Activated CD4-positive, alpha-beta memory T cell treated with anti-CD3 and anti-CD28 coated beads, Interleukin-2, amount 10 ng/mL, durations not matched to agents 7 days and 5 days (primary cell): ENCODE results near the gene VSIR. TPM values are rescaled to one million over a fixed set of nuclear protein-coding genes. Genes with fewer than 3 reads are reported as not detected.

ENCODE experiments used
- CTCF ChIA-PET: fragments of 350-600 bp; sonication (Branson Sonifier 250); formaldehyde crosslinking; loops from one replicate; lab custom pipeline; 2021; ENCODE audit warnings: antibody characterized with exemption, inconsistent platforms; lab: Charles Lee
- POLR2A ChIA-PET: fragments of 350-600 bp; sonication (Branson Sonifier 250); formaldehyde crosslinking; loops from one replicate; lab custom pipeline; 2021; ENCODE audit warnings: antibody characterized with exemption; lab: Charles Lee
- DNase-seq: peaks from one replicate; pipeline ENCODE4 v3.0.0-alpha.2; 2020
- H3K27ac Mint-ChIP-seq: one replicate; pipeline ENCODE4 v1.8.0; 2021; ENCODE audit warnings: mild to moderate bottlenecking, mixed read lengths
- H3K27me3 Mint-ChIP-seq: one replicate; pipeline ENCODE4 v1.8.0; 2021; ENCODE audit warnings: mixed read lengths
- H3K36me3 Mint-ChIP-seq: one replicate; pipeline ENCODE4 v1.8.0; 2021; ENCODE audit warnings: low read depth, mixed read lengths
- H3K4me1 Mint-ChIP-seq: one replicate; pipeline ENCODE4 v1.8.0; 2021; ENCODE audit warnings: mixed read lengths
- H3K4me3 Mint-ChIP-seq: one replicate; pipeline ENCODE4 v1.8.0; 2021; ENCODE audit warnings: mild to moderate bottlenecking, mixed read lengths
- H3K9me3 Mint-ChIP-seq: one replicate; pipeline ENCODE4 v1.8.0; 2021; ENCODE audit warnings: mixed read lengths
- total RNA-seq, 2 experiments: library from RNA; stranded (reverse); gene quantifications; one replicate each; pipeline ENCODE4 v1.2.3, GENCODE V29; 2021

The VSIR gene
- total RNA-seq, 2 experiments from 2014 or later, result 109 TPM

DNA sequence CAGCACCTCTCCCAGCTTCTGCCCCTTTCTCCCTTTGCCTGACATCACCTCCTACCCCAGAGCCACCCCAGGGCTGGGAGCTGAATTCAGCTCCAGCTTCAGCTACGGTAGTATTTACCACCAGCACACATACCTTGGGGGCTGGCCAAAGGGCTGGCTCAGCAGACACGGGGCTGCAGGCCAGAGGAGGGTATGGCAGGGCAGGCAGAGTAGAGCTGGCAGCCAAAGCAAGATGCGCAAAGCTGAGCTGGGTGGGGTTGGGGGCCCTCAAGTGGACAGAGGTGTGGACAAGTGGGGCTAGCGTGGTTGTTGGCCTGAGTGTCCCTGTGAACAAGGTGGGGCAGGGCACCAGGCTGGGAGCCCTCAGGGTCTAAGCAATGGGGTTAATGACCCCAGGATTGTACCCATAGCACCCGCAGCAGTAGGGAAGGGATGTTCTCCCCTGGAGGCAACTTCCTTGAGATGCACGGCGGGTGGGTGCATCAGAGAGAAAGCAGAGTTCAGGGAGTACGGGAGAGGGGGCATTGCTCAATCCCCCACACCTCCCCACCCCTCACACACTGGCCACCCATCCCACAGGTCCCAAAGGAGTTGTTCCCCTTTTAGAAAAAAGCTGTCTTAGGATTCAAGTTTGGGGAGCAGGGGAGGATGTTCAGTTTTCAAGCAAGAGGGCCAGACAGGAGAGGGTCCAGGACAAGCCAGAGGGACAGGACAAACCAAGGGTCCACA is 8.0 kb downstream of the VSIR start:
- CTCF ChIA-PET, result interaction anchor here (3.2 to 5.0 kb wide), 2 partner anchors 13 to 39 kb away, joined by 10 to 42 read pairs; no protein-coding TSS in a partner anchor
- no peaks in the 10 kb centered on the region for H3K9me3 Mint-ChIP-seq
- POLR2A ChIA-PET, result interaction anchor here (1.5 to 12.0 kb wide), 3 partner anchors 8 to 37 kb away, joined by 10 to 162 read pairs (median 142); no protein-coding TSS in a partner anchor
- peak overlapping the region; percentile 10 for H3K27ac Mint-ChIP-seq
- peaks cover 75% of the 10 kb centered on the region for H3K36me3 Mint-ChIP-seq
- H3K27me3 Mint-ChIP-seq, result no peaks in the 10 kb centered on the region
- H3K4me3 Mint-ChIP-seq, result no peak overlapping the region
- H3K4me1 Mint-ChIP-seq, result peaks cover 86% of the 10 kb centered on the region
- DNase-seq, result no peak

DNA sequence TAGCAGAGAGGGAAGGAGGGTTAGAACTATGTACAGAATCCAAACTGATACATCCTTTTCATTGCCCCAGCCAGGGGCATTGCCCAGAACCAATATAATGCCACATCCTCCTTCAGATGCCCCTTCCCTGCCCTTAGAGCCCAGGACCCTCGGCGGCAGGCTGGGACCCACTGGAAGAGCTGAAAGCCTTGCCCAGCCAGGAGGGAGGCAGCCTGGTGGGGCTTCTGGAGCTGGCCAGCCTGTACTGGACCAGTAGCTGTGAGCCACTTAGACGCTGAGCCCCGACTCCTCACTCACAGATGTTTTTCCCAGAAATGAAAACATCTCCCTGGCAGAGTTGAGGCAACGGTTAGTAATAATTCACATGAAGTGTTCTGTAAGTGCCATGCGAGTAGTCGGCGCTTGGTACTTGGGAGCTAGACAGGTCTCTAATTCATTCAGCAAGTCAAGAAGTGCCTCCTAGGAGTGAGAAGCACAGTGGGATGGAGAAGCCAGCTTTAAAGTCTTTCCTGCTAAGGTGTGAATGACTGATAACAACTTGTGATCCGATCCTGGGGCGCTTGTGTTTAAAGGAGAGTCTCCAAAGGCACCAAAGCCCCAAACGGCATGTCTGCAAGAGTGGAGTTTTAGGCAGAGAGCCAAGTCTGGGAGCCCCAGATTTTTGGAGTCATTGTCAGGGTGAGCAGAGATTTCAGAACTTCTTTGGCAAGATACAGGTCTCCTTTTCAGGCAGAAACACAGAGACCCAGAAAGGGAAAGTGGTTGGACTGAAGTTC is 9.8 kb downstream of the VSIR start:
- Mint-ChIP-seq H3K4me1 (peaks cover 78% of the 10 kb centered on the region), H3K4me3 (no peak overlapping the region), H3K27me3 (no peaks in the 10 kb centered on the region), H3K9me3 (no peaks in the 10 kb centered on the region), H3K27ac (no peak overlapping the region), H3K36me3 (peaks cover 71% of the 10 kb centered on the region)
- no peak for DNase-seq
- CTCF ChIA-PET, result interaction anchor here (0.8 to 3.2 kb wide), 3 partner anchors 8 to 11 kb away, joined by 3 to 11 read pairs (median 10); partner anchors contain the start of gene VSIR
- POLR2A ChIA-PET, result interaction anchor here (0.9 to 12.0 kb wide), 5 partner anchors 6 to 81 kb away, joined by 3 to 142 read pairs (median 3); no protein-coding TSS in a partner anchor

DNA sequence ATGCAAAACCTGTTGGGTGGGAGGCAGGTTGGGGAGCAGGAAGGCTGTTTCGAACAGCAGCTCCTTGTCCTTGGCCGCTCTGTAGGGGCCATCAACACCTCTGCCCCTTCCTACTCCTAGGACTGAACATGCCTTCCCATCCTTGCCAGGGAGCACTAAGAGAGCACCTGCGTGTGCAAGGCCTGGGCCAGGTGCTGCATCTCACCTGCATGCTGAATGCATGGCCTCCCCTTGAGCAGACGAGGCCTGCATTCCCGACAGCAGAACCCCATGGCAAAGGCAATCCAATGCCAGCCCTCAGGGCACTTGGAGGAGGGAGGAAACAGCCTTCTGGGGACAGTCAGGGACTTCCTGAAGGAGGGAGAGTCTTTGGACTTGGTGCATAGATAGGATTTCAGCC is 11.0 kb downstream of the VSIR start:
- Mint-ChIP-seq H3K27me3 (no peaks in the 10 kb centered on the region), H3K9me3 (no peaks in the 10 kb centered on the region), H3K4me1 (peaks cover 78% of the 10 kb centered on the region)

DNA sequence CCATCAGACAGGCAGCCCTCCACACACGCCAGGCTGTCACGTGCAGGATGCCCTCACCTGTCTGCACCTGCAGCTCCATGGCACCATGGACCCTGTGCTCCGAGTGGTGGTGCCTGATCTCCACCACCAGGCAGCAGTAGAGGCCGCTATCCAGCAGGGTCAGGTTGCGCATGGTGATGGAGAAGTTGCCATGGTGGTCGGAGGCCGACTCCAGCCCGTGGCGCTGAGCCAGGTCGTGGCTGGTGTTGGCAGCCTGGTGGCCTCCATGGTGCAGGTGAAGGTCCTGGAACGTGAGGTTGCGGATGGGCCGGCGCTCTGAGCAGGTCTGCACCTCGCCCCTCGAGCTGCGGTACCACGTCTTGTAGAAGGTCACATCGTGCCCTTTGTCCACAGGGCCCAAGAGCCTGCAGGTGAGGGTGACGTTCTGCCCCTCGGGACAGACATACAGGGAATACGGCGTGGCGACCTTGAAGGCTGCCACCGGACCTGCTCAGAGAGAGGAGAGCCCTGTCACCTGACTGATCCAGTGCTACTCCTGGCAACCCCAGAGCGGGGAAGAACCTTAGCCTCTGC is 11.7 kb downstream of the VSIR start:
- H3K27me3 Mint-ChIP-seq, result no peaks in the 10 kb centered on the region
- no peaks in the 10 kb centered on the region for H3K9me3 Mint-ChIP-seq
- H3K4me1 Mint-ChIP-seq, result peaks cover 78% of the 10 kb centered on the region
- CTCF ChIA-PET, result interaction anchor here (3.2 kb wide), 1 partner anchor 9 kb away, joined by 10 read pairs; no protein-coding TSS in a partner anchor
- H3K27ac Mint-ChIP-seq, result peak overlapping the region; percentile 50
- no peak for DNase-seq
- H3K36me3 Mint-ChIP-seq, result peaks cover 73% of the 10 kb centered on the region
- H3K4me3 Mint-ChIP-seq, result no peak overlapping the region
- POLR2A ChIA-PET, result interaction anchor here (1.2 kb wide), 1 partner anchor 12 kb away, joined by 3 read pairs; the partner anchor contains the start of gene VSIR

More for the DNA sequence above, 11.0 kb downstream of the VSIR start:
- Mint-ChIP-seq H3K36me3 (peaks cover 74% of the 10 kb centered on the region), H3K4me3 (no peak overlapping the region), H3K27ac (no peak overlapping the region)
- CTCF ChIA-PET, result interaction anchor here (0.8 to 3.2 kb wide), 3 partner anchors 9 to 11 kb away, joined by 3 to 11 read pairs (median 10); partner anchors contain the start of gene VSIR
- POLR2A ChIA-PET, result interaction anchor here (1.1 to 1.2 kb wide), 3 partner anchors 10 to 14 kb away, joined by 3 to 4 read pairs (median 3); partner anchors contain the start of gene VSIR
- no peak for DNase-seq

DNA sequence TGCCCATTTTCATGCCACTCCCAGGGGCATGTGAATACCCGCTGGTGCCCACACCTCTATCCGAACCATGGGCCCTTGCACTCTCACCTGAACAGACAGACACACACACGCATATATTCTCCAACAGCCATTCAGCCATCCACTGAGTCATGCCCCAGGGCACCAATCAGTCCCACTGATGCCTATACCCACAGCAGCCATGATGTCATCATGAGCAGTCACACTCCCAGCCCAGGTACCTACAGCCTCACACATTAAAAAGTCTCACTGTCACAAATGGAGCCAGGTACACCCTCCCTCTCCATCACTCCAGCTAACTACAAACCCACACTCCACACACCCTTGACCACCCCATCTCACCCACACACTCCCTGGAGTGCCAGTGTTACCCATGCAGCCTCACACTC is 12.2 kb downstream of the VSIR start:
- POLR2A ChIA-PET, result no interaction called here
- peak overlapping the region; percentile 50 for H3K27ac Mint-ChIP-seq
- DNase-seq, result no peak

DNA sequence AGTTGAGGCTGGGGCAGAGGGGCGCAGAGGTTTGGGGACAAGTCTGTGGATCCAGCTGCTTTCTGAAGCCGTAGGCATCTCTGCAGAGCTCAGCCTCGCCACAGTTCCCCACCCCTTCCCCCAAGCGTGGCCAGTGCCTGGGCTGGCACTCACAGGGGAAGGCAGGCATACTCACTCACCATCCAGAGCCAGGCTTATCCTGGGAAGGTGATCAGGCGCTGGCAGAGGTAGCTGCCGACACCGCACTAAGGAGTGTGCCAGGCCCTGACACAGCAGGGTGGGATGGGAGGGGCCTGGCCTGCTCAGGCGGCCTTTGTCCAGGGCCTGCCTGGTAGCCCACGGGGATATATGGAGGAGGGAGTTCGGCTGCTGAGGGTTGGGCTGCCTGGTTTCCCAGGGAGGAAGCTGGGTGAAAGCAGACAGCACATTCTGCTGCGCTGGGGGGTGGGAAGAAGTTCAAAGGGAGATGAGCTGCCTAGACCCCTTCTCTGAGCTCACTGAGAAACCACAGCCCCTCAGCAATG is 15.9 kb downstream of the VSIR start:
- peaks cover 79% of the 10 kb centered on the region for H3K36me3 Mint-ChIP-seq
- CTCF ChIA-PET, result interaction anchor here (1.7 to 6.7 kb wide), 6 partner anchors 9 to 61 kb away, joined by 6 to 42 read pairs (median 14); partner anchors contain the start of gene VSIR
- peak overlapping the region; percentile 21 for H3K4me3 Mint-ChIP-seq
- H3K27me3 Mint-ChIP-seq, result no peaks in the 10 kb centered on the region
- no peak for DNase-seq
- no peaks in the 10 kb centered on the region for H3K9me3 Mint-ChIP-seq
- peak overlapping the region; percentile 87 for H3K27ac Mint-ChIP-seq
- POLR2A ChIA-PET, result interaction anchor here (0.8 to 5.9 kb wide), 11 partner anchors 10 to 65 kb away, joined by 3 to 142 read pairs (median 12); partner anchors contain the start of gene VSIR
- H3K4me1 Mint-ChIP-seq, result peaks cover 77% of the 10 kb centered on the region

More for the DNA sequence above, 12.2 kb downstream of the VSIR start:
- H3K9me3 Mint-ChIP-seq, result no peaks in the 10 kb centered on the region
- CTCF ChIA-PET, result no interaction called here
- peaks cover 80% of the 10 kb centered on the region for H3K4me1 Mint-ChIP-seq
- no peak overlapping the region for H3K4me3 Mint-ChIP-seq
- peaks cover 73% of the 10 kb centered on the region for H3K36me3 Mint-ChIP-seq
- H3K27me3 Mint-ChIP-seq, result no peaks in the 10 kb centered on the region

DNA sequence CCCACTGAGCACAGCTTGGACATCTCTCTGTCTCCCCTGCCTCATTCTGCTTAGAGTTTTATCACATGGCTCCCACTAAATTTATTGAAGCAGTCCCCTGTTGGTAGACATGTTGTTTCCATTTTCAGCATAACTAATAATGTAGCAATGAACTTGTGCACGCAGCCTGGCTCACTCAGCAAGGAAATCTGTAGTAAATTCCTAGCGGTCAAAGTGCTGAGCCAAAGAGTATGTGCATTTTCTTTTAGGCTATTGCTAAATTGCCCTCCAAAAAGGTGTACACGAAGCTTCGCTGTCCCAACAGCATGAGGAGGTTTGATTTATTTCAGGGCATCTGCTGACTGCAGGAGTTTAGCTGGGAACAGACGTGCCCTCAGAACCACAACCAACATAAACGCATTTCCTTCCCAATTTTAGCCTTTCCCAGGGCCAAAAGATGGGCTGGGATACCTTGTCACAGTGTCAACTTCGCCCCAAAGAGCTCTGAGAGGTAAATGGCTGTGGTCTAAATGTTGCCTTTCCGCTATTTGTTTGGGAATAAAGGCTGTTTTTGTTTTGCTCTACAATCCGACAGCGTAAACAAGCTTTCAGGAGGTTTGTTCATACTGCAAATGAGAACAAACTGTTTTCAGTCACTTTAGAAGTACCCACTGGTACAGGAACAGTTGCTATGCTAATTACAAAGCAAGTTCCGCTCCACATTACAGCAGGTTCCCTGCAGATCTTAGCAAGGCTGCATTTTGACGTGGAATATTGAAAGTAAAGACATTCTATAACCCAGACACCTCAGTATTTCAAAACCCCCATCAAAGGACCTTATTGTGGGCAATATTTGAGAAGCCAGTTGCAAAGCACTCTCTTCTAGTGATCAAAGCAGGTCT is 16.8 kb downstream of the VSIR start:
- POLR2A ChIA-PET, result interaction anchor here (1.0 to 5.9 kb wide), 9 partner anchors 9 to 66 kb away, joined by 3 to 142 read pairs (median 12); partner anchors contain the start of gene VSIR
- CTCF ChIA-PET, result interaction anchor here (1.2 to 6.7 kb wide), 7 partner anchors 8 to 60 kb away, joined by 4 to 42 read pairs (median 14); partner anchors contain the start of gene VSIR
- Mint-ChIP-seq H3K9me3 (no peaks in the 10 kb centered on the region), H3K27me3 (no peaks in the 10 kb centered on the region), H3K4me3 (peak overlapping the region; percentile 21), H3K36me3 (peaks cover 81% of the 10 kb centered on the region), H3K4me1 (peaks cover 78% of the 10 kb centered on the region), H3K27ac (peak overlapping the region; percentile 87)
- DNase-seq, result no peak

DNA sequence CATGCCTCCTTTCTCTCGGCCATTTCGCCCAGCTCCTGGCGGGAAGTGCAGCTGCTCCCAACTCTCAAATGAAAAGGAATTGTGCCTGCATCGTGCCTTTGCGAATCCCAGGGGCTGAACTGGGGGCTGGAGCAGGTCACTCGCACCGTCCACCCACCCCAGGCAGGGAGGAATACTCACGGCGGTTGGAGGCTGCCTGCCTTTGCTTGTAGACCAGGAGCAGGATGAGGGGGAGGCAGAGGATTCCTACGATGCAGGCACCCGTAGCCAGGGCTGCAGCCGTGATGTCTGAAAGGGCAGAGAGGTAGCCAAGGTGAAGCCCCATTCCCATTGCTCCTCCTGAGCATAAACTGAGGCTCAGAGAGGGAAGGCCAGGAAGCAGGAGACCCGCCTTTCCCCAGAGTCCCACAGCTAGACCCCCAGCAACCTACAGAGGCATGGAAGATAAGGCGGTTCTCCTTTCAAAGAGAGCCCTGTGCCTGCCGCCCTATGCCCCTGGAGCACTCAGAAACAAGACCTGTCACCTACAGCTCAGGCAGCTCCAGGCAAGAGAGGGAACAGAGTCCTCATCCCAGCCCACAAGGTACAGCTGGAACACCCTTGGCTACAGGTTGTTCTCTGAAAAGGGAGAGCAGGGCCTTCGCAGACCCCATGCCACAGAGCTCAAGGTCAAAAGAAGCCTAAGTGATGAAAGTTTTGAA is 18.0 kb downstream of the VSIR start:
- H3K4me3 Mint-ChIP-seq, result no peak overlapping the region
- H3K9me3 Mint-ChIP-seq, result no peaks in the 10 kb centered on the region
- H3K4me1 Mint-ChIP-seq, result peaks cover 75% of the 10 kb centered on the region
- ChIA-PET CTCF (interaction anchor here (1.2 to 6.7 kb wide), 3 partner anchors 13 to 58 kb away, joined by 4 to 42 read pairs (median 39); partner anchors contain the start of gene VSIR), POLR2A (interaction anchor here (0.8 to 5.9 kb wide), 4 partner anchors 11 to 28 kb away, joined by 3 to 142 read pairs (median 20); partner anchors contain the start of gene VSIR)
- H3K27ac Mint-ChIP-seq, result no peak overlapping the region
- H3K27me3 Mint-ChIP-seq, result no peaks in the 10 kb centered on the region
- no peak for DNase-seq
- peaks cover 79% of the 10 kb centered on the region for H3K36me3 Mint-ChIP-seq

DNA sequence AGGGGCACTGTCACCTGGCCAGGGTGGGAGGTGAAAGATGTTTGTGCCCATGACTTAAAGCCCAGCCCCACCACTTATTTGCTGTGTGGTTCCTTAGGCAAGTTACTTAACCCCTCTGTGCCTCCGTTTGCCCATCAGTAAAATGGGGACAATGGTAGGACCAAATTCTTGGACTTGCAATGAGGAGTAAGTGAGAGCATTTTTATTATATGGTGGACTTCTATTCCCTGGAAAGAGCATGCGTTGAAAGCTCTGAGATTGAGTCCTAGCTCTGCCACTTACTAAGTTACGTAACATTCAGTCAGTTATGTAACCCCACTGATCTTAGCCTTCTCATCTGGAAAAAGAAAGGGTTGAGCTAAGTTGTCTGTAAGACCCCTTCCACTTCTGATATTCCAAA is 18.8 kb downstream of the VSIR start:
- peaks cover 82% of the 10 kb centered on the region for H3K36me3 Mint-ChIP-seq
- peaks cover 80% of the 10 kb centered on the region for H3K4me1 Mint-ChIP-seq
- no peak for DNase-seq
- no peak overlapping the region for H3K4me3 Mint-ChIP-seq
- no peaks in the 10 kb centered on the region for H3K9me3 Mint-ChIP-seq
- no peaks in the 10 kb centered on the region for H3K27me3 Mint-ChIP-seq
- CTCF ChIA-PET, result interaction anchor here (5.2 to 6.7 kb wide), 2 partner anchors 14 to 18 kb away, joined by 39 to 42 read pairs; partner anchors contain the start of gene VSIR
- H3K27ac Mint-ChIP-seq, result no peak overlapping the region
- POLR2A ChIA-PET, result interaction anchor here (0.8 to 5.9 kb wide), 4 partner anchors 11 to 28 kb away, joined by 3 to 142 read pairs (median 20); partner anchors contain the start of gene VSIR

DNA sequence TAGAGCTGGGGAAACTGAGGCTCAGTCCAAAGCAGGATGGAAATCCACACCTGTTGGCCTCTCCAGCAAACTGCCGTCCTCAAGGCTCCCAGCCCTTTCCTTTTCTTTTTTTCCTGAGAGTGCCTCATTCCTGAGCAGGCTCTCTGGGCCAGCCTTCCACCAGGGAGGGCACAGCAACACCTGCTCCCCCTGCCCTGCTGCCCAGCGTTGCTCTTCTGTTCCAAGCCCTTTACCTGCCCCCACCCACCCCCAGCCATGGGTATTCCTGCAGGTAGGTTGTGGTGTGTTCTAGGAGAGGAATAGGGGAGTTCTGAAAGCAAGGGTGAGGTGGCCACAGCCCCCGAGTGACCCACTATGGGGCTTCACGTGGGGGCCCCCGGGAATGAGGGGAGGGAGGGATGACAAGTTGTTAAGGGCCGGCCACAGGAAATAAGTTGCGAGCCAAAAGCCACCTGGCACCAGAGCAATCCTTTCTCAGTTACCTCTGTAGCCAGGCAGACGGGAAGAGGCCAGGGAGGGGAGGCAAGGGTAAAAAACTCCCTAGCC is 19.3 kb downstream of the VSIR start:
- ChIA-PET CTCF (interaction anchor here (5.2 to 6.7 kb wide), 2 partner anchors 14 to 19 kb away, joined by 39 to 42 read pairs; partner anchors contain the start of gene VSIR), POLR2A (interaction anchor here (4.3 to 5.9 kb wide), 2 partner anchors 15 to 27 kb away, joined by 37 to 142 read pairs; partner anchors contain the start of gene VSIR)
- DNase-seq, result no peak
- no peaks in the 10 kb centered on the region for H3K27me3 Mint-ChIP-seq
- peak overlapping the region; percentile 23 for H3K27ac Mint-ChIP-seq
- H3K9me3 Mint-ChIP-seq, result no peaks in the 10 kb centered on the region
- H3K4me1 Mint-ChIP-seq, result peaks cover 83% of the 10 kb centered on the region
- H3K4me3 Mint-ChIP-seq, result no peak overlapping the region
- peaks cover 87% of the 10 kb centered on the region for H3K36me3 Mint-ChIP-seq
